DOHH2 (cell line): Measurements from ENCODE around the gene TAF3.

Source experiments
- EZH2phosphoT487 ChIP-seq: fragments of 200-600 bp; sonication (generic); IDR thresholded peaks from 2 replicates; pipeline ENCODE4 v1.6.1; 2017; ENCODE audit warnings: borderline replicate concordance, mild to moderate bottlenecking, antibody characterized with exemption, low read length, moderate library complexity, mixed read lengths
- TF ChIP-seq, protein P1 (sequence below): fragments of 200-600 bp; sonication (generic); IDR thresholded peaks from one replicate; pipeline ENCODE4 v1.5.1; 2014; ENCODE audit warnings: antibody characterized with exemption, mild to moderate bottlenecking, low read depth, low read length; ENCODE audit not compliant: poor library complexity, severe bottlenecking

DNA sequence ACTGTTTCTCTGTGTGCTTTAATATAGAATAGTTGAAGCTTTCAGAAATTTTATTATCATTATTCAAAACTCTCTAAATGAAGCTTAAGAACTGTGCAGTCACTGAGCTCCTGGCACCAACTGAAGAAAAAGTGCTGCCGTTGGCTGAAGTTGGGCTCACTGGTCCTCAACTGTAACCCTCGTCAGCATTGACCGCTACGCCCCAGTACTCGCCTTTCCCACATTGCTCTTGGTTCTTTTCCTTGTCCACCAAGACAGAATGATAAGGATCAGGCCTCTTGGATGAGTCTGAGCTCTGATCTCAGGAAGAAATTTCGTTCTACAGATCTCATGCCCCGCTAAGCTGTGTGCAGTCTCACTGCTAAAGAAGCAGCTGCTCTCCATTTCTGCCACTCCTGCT is 7.9 kb upstream of the TAF3 start:
- TF ChIP-seq, protein P1, sequence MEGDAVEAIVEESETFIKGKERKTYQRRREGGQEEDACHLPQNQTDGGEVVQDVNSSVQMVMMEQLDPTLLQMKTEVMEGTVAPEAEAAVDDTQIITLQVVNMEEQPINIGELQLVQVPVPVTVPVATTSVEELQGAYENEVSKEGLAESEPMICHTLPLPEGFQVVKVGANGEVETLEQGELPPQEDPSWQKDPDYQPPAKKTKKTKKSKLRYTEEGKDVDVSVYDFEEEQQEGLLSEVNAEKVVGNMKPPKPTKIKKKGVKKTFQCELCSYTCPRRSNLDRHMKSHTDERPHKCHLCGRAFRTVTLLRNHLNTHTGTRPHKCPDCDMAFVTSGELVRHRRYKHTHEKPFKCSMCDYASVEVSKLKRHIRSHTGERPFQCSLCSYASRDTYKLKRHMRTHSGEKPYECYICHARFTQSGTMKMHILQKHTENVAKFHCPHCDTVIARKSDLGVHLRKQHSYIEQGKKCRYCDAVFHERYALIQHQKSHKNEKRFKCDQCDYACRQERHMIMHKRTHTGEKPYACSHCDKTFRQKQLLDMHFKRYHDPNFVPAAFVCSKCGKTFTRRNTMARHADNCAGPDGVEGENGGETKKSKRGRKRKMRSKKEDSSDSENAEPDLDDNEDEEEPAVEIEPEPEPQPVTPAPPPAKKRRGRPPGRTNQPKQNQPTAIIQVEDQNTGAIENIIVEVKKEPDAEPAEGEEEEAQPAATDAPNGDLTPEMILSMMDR: no peak
- no peak for TF ChIP-seq EZH2phosphoT487
